ENCODE results near the gene LMAN2. TPM values are rescaled to one million over a fixed set of nuclear protein-coding genes. Genes with fewer than 3 reads are reported as not detected.

Gene LMAN2, protein sequence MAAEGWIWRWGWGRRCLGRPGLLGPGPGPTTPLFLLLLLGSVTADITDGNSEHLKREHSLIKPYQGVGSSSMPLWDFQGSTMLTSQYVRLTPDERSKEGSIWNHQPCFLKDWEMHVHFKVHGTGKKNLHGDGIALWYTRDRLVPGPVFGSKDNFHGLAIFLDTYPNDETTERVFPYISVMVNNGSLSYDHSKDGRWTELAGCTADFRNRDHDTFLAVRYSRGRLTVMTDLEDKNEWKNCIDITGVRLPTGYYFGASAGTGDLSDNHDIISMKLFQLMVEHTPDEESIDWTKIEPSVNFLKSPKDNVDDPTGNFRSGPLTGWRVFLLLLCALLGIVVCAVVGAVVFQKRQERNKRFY
- total RNA-seq, result 150 TPM

DNA sequence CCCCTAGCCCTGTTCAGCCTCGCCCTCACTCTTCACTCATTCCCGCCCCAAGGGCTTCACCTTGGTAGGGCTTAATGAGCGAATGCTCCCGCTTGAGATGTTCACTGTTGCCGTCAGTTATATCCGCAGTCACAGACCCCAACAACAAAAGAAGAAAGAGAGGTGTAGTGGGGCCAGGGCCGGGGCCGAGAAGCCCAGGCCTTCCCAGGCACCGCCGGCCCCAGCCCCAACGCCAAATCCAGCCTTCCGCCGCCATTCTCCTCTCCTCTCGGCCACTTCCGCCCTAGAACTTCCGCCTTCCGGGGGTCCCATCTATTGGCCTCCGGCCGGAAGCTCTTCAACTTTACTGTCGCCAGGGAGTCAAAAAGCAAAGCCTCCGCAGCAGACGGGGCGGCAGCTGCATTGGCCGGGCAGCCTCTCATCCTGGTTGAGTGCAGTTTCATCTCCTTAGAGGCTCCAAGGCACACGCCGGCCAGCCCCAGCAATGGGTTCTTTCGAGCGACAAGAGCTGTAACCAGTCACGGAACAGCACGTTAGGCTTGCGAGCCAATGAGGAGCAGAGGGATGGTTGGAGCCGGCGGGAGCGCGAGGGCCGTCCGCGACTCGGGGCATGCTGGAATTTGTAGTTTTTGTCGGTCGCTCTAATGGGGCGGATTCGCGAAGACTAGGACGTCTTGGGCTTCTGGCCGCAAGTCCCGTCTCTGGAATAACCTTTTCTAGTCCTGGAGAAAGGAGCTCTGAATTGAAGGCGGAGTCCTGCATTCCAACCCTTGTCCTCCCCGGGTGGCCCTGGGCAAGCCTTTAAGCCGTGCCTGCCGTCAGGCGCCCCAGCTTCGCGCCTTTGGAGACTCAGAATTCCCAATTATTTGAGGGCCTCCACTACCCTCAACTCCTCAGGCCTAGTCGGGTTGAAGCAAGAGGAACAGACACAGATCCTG, at the start of gene LMAN2:
TSS of gene LMAN2 (minus strand) at position 277 of the 938 bp plus-strand sequence. CDS start at position 256, 21 bp downstream.

DNA sequence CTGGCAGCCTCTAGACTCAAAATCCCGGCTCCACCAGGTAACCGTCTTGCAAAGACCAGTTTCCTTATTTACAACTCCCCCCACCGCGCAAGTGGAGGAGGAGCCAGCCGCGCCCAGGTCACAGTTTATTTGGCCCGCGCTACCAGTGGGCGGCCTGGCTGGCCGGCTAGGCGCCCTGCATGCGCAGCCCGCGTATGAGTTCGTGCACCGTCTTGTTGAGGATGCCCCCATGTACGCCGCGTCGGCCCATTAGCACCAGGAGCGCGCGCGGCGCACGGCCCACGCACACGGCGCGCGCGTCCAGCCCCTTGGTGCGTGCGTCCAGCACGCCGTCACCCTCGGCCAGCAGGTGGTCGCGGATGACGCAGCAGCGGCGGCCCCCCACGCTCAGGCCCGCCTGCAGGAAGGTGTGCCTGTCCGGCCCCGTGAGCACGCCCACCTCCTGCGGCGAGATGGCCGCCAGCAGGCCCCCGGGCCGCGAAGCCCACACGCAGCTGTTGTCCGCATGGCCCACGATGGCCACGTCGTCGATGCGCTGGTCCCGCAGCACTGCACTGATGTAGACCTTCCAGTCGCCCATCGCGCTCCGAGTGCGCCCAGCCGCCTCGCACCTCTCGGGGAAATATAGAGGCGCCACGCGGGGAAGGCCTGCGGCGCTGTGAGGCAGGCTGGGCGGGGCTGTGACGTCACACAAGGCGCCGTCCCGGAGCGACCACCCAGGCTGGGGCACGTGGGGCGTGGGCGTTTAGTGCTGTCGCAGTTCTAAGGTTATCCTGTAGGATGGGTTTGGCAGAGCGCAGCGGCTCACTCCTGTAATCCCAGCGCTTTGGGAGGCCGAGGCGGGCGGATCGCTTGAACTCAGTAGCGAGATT, 48.8 kb upstream of the LMAN2 start, which contains the start of gene PFN3:
TSS of gene PFN3 (minus strand) at position 665 of the 872 bp plus-strand sequence. CDS start at position 580, 85 bp downstream.

DNA sequence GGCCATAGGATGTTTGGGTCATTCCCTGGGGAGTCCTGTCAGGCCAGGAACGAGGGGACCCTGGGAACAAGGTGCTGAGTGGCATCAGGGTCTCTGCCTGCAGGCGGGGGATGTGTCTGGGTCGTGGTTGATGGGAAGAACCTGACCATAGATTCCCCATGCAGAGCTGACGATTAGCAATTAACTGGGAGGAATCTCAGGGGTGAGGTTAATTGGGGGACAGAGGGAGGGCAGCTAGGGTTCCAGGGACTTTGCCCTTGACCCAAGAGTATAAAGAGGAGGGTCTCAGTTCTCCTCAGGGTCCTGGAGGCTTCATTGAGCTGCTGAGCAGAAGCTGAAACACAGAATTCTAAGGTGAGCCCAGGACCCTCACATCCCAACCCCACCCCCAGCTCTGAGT, 32.7 kb upstream of the LMAN2 start, which contains the start of gene SLC34A1:
TSS of gene SLC34A1 (plus strand) at position 301 of the 400 bp plus-strand sequence. CDS start 1,308 bp downstream, outside the sequence.

DNA sequence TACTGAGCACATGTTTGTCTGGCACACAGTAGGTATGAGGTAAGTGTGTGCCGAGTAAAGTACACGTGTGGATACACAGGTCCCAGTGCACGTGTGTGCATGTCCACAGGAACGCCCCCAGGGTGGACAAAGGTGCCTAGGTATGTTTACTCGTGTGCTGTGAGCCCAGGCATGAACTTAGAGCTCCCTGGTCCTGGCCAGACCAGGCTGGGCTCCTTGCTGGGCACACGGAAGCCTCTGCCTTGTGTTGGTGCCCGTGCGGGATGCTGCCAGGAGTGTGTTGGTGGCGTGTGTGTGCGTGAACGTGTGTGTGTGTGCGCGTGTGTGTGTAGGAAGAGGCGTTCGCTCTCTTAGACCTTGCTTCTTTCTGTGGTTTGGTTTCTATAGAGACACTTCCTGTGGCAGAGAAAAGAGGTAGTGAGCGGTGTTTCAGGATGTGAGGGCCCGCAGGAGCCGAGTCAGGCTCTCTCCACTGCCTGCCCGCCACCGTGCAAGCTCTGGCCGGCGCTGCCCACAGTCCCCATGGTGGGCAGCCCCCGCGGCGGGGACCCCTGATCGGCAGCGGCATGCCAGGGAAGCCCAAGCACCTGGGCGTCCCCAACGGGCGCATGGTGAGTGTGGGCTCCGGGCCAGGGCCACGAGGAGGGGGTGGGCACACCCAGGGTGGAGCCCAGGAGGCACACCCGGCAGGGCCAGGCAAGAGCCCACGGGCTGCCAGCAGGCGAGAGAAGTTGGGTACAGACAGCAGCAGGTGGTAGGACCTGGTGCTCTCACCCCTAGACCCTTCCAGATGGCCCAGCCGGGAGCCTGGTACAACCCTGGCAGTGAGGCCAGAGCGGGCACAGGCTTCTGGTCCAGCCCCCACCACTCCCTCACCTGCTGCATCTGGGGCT, 6.2 kb upstream of the LMAN2 start, which contains the start of gene RGS14:
TSS of gene RGS14 (plus strand) at position 466 of the 893 bp plus-strand sequence. CDS start at position 567, 101 bp downstream.

DNA sequence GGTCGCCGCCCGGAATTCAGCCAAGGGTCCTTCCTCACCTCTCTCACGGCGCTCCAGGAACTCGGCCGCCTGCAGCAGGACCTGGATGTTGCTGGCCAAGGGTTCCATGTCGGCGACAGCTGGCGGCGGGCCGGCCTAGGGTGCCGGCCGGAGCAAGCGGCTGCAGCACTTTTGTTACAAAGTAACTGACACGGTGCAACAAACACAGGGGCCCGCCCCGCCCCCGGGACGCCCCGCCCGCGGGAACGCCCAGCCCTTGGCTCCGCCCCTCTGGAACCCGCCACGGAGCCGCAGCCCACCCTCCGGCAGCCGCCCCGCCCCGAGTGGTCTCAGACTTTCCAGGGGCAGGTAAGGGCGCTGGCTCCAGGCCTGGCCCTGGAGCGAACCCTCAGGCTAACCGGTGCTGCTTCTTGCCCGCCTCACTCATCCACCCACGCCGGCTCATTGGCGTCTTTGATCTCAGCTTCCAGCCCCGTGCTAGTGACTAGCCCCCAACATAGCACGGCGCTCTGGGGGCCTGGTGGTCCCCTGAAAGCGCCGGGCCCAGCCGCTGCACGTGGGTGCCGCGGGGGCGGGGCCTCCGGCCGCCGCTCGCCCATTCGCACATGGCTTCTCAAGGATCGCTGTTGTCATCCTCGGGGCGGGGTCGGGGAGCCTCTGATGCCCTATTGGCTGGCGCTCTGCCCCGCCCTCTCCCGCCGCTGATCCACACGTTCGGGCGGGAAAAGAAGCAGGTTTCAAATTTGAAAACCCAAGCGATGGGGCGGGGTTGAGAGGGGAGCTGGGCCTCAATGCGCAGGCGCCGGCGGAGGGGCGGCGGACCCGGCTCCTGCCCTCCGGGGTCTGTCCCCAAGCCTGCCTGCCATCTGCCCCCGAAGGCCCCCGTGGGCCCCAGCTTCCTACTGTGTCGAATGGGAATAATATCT, 39.5 kb downstream of the LMAN2 start, which contains the start of gene MXD3:
TSS of gene MXD3 (minus strand) at position 176 of the 926 bp plus-strand sequence. CDS start at position 108, 68 bp downstream.

DNA sequence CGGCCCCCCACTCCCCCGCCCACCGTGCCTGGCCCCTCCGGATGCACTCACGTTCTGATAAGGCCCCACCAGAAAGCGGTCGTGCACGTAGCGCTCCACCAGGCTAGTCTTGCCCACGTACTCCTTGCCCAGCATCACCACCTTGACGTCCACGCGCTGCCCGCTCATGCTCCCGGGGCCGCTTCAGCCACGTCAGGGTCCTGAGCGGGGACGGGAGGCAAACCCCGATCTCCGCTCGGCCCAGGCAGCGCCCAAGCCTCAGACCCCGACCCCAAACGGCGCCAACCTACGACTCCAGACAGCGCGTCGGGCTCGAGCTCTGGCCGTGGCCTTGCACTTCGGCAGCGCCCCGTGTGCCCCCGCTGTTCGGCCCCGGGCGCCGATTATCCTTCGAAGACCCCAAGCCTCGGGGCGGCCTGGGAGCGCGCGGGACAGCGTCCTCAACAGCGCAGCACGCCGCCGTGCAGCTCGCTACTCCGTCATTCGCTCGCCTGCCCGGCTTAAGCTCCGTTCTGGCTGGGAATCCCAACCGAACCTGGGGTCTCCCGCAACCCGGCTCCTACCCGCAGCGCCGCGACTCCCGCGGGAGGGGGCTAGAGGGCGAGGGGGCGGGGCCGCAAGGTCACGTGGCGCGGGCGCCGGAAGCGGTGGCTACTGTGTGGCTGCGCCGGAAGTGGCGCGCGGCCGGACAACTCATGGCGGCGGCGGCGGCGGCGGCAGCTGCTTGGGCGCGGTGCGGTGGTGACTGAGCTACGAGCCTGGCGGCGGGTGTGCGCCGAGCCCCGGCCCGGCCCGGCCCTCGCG, 48.1 kb downstream of the LMAN2 start, which contains the start of the genes PRELID1 and RAB24:
TSS of gene PRELID1 (plus strand) at position 679 of the 804 bp plus-strand sequence. CDS start 187 bp downstream, outside the sequence.
TSS of gene RAB24 (minus strand) at position 599 of the 804 bp plus-strand sequence. CDS start at position 168, 431 bp downstream.

Other genes with a start within 250 kb of the LMAN2 start
- 111 TPM for gene NSD1, start 217.9 kb downstream of the LMAN2 start, total RNA-seq
- gene RAB24, start 47.9 kb downstream of the LMAN2 start, total RNA-seq, result 29.4 TPM
- 45.3 TPM for gene PRELID1, start 47.9 kb downstream of the LMAN2 start, total RNA-seq
- gene MXD3, start 39.8 kb downstream of the LMAN2 start, total RNA-seq, result 14.5 TPM
- gene RGS14, start 6.3 kb upstream of the LMAN2 start, total RNA-seq, result 5.1 TPM
- gene SLC34A1, start 32.8 kb upstream of the LMAN2 start, total RNA-seq, result not detected
- gene PFN3, start 49.0 kb upstream of the LMAN2 start, total RNA-seq, result not detected
- gene F12, start 57.9 kb upstream of the LMAN2 start, total RNA-seq, result 1.9 TPM
- gene GRK6, start 75.0 kb upstream of the LMAN2 start, total RNA-seq, result 22.2 TPM
- gene PRR7, start 95.1 kb upstream of the LMAN2 start, total RNA-seq, result 4.8 TPM
- 132 TPM for gene DBN1, start 122.0 kb upstream of the LMAN2 start, total RNA-seq
- 64.4 TPM for gene PDLIM7, start 145.9 kb upstream of the LMAN2 start, total RNA-seq
- gene DOK3, start 158.2 kb upstream of the LMAN2 start, total RNA-seq, result 4.8 TPM
- 68.6 TPM for gene DDX41, start 165.3 kb upstream of the LMAN2 start, total RNA-seq
- 49.9 TPM for gene FAM193B, start 202.9 kb upstream of the LMAN2 start, total RNA-seq
- gene TMED9, start 240.5 kb upstream of the LMAN2 start, total RNA-seq, result 81.0 TPM
- 29.9 TPM for gene B4GALT7, start 248.5 kb upstream of the LMAN2 start, total RNA-seq